HG03108 (cell line): ENCODE measurements around the gene MCRIP1.

Experiments used
- ATAC-seq: cut with Tn5 transposase; IDR thresholded peaks from one replicate; pipeline ENCODE4 v1.9.1; 2021; ENCODE audit warnings: moderate library complexity; ENCODE audit not compliant: unreplicated experiment

MCRIP1 gene, protein sequence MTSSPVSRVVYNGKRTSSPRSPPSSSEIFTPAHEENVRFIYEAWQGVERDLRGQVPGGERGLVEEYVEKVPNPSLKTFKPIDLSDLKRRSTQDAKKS

DNA sequence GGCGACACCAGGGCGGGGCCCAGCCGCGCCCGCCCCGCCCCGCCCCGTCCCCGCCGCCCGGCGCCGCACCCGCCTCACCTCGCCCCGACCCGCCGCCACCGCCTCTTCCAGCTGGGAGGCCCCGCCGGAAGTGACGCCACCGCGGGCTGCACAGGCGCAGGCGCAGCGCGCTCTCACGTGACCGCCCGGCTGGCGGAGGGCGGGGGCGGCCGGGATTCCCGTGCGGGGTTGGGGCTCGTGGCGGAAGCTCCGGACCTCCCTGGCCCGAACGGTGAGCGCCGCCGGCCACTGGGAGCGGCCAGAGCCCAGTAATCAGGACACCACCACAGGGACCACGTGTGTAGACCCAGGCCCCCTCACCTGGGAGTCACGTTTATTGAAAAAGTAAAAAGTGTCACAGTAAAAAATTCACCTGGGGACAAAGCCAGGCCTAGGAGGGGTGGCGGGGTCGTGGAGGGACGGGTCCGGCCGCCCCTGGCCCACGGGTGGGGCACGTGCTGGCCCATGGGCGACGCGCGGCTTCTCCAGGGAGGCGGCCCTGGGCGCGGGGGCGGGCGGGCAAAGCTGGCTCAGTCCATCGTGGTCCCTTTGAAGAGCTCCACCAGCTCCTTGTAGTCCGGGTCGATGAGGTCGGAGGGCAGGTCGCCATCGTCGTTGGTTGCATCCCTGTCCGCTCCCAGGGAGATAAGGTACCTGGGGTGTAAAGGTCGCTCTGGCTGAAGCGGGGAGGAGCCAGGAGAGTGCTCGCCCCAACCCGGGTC, at the start of gene MCRIP1:
Gene MCRIP1 (minus strand): TSS at position 132 of the 761 bp plus-strand sequence. CDS start 8,785 bp downstream, outside the sequence.
- ATAC-seq, result no peak

DNA sequence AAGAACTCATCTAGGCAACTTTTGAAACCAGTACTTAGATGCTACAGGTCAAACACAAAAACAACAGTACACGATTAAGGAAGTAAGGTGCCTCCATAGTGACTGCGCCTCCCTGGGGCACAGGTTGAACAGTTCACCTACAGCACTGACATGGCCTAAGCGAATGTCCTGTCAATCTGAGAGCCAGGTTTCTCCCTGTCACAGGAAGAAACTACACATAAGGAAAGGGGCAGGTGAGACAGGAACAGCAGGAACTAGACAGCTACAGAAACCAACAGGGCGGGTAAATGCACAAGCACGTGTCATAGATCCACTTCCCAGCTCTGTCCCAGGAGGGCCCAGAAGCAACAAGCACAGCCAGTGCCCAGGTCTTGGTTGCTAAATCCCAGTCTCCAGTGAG, 46.0 kb upstream of the MCRIP1 start:
- ATAC-seq, result no peak

DNA sequence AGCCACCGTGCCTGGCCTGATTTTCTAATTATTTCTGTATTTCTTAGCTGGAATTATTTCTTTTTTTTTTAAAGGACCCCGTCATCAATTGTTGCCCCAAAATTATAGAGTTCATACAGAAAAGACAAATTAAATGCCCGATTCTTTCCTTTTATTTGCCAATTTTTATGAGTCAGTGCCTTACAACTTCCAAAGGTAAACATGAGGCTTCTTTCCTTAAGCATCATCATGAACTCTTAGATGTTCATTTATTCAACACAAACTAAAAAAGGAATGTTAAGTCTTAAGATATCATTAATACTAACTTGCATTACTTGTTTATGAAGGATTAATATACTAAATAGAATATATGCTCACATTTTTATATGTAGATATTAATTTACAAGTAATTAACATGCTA, 45.2 kb upstream of the MCRIP1 start:
- no peak for ATAC-seq

DNA sequence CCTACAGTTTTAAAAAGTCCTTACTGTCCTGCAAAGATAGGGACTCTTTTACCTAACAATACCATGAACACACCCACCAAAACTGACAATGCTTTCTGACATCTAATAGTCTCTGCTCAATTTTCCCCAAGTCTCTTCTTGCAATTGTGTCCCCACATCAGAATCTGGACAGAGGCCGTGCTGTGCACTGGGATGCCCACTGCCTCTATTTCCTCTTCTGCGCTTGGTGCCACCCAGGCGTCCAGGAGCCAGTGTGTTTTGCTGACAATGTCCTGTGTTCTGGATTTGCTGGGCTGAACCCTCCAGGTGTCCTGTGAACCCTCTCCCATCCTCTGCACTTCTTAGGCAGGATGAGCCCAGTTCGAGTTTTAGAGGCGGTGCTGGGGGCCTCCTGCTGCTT, 44.5 kb upstream of the MCRIP1 start:
- no peak for ATAC-seq

DNA sequence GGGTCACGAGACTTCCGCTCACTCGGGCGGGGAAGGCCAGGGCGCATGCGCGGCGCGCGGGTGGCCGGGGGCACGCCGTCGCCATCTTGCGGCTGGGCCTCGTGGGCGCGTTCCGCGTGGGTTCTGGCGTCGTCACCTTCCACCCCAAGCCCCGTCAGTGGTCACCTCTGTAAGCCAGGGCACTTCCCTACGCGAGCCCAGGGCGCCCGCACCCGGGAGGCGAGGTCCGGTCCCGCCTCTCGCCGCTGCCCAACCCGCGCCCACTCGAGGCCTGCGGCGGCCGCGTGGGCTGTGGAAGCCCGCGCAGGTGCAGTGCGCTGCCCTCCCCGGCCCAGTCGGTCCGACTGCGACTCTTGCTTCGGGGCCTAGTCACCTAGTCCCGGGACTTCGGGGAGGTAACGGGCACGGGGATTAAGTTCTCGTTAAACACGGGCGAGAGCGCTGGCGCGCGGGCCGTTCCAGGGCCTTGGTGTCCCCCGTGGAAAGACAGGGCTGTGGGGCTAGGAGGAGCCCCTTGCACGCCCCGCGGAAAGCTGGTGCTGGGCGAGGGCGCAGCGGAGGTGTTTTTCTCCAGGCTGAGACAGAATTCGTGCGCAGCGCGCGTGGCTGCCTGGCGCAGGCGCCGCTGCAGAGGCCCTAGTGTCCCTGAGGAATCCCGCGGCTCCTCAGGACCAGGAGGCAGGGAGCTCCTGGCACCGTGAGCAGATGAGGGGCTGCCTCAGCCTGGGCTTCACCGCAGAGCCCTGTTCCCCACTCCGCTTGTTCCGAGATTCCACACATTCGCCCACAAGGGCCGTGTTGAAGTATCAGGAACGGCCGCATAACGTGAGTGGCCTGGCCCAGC, 38.5 kb upstream of the MCRIP1 start:
- ATAC-seq, result no peak

DNA sequence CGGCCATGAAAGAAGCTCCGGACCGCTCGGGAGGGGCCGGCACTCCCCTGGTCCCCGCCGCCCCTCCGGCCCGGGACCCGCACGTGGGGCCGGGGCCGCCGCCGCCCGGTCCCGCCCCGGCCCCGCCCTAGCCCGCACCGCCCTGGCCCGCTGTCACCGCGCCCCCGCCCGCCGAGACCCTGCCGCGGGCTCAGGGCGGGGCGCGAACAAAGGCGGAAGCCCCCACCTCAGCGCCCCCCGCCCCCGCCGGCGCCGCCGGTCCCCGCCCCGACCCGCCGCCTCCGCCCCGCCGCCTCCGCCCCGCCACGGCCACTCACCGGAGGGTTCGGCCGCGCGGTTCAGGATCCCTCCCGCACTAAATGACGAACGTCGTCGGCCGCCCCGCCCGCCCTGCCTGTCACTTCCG, 37.9 kb upstream of the MCRIP1 start, which contains the start of gene ARHGDIA:
Gene ARHGDIA (minus strand): TSS at position 357 of the 406 bp plus-strand sequence. CDS start 1,407 bp downstream, outside the sequence.
- no peak for ATAC-seq

DNA sequence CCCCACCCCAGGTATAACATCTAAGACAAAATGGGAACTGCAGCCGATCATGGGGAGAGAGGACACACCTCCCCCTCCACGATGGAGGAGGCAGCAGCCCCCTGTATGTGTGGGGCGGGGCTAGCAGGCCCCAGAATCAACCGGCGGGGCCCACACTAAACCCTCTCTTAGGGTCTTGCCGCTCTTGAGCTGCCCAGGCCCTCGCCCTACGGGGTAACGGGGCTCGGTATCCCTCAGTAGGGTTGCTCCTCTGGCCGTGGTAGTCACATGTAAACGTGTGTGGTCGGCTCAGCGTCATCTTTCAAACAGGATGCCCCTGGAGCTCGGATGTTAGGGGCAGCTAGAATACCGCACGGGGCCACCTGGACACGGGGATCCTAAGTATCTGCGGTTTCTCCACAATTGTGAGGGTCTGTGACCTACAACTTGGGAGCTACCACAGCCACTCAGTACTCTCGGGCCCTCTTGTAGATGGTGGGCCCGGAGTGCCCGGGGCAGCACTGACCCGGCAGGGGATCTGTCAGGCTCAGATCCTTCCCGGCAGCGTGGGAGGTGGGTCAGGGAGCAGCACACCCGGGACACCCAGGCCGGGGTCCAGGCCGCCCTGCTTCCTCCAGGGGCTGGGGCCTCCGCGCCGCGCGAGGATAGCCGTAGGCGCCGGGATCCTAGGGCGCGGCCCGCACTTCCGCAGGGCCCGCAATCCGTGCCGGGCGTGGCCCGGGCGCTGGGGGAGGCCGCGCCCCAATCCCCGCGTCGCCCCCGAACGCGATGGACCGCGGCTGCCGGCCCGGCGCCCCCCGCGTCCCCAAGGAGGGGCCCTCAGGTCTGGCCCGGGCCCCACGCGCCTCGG, 37.3 kb upstream of the MCRIP1 start:
- no peak for ATAC-seq

DNA sequence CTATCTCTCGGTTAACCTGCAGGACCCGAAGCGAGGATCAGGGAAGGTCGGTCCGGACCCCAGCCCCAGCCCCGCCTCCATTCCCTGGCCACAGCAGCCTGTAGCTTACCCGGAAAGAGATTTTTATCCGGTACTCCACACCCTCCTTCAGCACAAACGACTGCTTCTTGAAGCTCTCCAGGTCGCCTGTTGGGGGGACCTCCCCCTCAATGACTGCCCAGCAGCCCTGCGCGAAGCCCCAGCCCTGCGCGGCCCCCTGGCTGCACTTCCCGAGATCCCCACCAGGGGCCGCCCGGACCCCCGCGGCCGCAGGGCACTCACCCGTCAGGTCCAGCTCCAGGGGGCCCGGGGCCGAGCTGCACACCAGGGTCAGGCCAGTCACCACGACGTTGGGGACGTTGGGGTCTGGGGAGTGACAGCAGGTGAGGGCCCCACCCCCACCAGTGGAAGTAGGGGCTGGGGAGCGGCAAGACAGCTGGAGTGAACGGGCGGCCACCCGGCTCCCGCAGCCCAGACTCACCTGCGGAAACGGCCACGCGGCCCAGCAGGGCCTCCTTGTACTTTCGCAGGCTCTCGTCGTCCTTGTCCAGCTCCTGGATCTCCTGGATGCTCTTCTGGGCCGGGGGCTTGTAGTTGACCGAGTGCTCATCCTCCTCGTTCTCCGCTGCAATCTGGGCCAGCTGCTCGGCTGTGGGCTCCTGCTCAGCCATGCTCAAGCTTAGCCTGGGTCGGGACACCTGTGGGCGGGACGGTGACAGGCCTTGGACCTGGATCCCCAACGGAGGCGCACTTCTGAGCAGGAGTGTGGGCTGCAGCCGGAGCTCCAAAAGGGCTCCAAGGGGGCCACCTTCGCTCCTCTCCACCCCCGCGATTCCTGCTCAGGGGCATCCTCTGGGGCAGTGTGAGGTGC, 36.4 kb upstream of the MCRIP1 start:
- ATAC-seq, result no peak

DNA sequence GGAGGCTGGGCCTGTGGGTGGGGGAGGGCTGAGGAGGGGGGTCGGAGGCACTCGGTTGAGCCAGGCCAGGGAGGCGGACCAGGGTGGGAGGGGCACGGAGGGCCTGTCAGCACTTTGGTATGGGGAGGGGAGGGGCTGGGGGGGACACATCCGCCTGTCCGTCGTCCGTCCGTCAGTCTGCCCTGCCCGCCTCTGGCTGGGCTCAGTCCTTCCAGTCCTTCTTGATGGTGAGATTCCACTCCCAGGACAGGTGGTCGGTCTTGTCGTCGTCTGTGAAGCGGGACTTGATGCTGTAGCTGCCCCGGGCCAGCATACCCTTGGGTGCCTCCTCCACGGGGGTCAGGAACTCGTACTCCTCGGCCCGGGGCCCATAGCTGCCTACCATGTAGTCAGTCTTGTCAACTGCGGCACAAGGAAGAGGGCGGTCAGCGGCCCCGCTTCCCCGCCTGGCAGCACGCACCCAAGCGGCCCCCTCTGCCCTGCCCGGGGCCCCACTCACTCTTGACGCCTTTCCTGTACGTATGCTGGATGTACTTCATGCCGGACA, 35.7 kb upstream of the MCRIP1 start:
- no peak for ATAC-seq

DNA sequence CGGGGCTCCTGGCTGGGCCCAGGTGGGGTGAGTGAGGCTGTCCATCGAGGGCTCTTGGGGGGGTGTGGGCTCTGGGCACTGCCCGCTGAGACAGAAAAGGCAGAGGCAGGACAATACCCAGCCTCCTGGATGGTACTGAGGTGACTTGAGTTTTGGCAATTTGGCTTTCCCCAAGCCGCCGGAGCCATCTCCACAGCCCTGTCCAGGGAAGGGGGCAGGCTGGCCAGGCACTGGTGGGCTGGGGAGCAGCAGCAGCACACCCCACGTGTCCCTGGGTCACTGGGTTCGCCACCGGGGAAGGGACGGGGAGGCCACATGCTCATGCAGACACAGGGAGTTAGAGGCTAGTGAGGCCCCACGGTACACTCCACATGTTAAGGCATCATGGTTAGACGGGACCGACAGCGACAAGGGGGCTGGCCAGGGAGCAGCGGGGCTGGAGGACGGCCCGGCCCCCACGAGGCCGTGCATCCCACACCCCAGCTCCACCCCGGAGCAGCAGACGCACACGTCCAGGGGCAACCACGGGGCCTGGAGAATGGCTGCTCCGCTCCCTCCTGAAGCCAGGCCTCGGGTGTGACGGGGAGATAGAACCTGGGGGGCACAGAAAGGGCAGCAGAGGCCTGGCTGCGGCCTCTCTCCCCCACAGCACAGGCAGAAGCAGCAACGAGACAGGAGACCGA, 35.0 kb upstream of the MCRIP1 start:
- ATAC-seq, result no peak

DNA sequence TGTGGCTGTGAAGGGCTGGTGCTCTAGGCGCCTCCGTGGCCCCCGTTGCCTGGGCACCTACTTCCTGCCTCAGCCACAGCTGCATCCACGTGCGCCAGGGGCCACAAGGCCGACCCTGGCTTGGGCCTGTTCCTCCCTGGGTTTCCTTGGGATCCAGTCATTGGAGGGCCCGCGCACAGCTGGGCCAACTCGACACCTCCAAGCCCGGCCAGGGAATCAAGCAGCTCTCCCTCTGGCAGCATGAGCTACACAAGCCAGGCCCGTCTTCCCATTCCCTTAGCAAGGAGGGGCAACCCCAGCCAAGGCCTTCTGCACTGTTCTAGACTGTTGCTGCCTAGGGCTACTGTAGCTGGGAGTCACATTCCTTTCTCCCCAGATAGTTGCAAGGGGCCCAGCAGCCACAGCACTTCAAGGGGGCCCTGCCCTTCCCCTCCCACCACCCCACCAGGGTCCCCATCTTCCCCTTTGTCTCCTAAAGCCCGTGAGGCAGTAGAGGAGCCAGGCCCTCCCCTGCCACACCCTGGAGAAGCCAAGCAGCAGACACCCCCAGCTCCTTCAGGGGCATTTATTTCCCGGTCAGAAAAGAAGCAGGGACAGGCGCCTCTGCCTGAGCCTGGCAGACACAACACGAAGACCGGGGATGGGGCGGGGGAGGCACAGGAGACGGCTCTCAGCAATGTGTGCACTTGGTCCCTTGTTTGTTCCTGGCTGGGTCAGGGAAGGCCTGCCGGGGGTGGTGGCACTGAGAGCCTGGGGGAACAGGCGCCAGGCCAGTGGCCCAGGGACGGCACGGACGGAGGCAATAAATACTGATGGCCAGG, 34.3 kb upstream of the MCRIP1 start:
- ATAC-seq, result no peak

DNA sequence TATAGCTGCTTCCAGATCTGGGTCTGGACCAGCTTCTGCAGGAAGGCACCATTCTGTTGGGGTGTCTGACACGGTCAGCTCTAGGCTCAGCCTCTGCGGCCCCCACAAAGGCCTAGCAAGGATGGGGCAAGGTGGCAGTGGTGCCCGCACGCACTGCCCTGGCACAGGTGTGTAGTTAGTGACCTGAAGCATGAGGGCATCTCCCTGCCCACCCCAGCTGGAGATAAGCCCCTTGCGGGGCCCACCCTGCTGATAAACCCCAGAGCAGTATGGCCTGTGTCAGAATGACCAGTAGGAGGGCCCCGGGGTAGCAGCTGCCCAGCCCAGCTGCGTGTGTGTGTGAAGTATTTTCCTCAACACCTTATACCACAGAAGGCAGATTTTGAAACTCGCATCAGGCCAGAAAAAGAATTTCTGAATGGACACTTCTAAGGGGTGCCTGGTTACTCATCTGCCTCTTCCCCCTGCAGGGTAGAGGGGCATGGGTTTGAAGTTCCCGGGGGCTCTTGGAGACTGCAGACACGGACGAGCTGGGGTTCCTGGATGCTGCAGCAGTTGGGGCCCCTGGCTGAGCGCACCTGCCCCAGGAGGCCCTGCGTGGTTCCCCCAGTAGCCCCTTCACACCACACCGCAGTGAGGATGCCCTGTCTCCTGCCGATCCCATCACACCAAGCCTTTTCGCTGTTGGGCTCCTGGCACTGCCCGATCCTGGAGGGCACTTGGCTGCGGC, 33.5 kb upstream of the MCRIP1 start:
- ATAC-seq, result no peak

DNA sequence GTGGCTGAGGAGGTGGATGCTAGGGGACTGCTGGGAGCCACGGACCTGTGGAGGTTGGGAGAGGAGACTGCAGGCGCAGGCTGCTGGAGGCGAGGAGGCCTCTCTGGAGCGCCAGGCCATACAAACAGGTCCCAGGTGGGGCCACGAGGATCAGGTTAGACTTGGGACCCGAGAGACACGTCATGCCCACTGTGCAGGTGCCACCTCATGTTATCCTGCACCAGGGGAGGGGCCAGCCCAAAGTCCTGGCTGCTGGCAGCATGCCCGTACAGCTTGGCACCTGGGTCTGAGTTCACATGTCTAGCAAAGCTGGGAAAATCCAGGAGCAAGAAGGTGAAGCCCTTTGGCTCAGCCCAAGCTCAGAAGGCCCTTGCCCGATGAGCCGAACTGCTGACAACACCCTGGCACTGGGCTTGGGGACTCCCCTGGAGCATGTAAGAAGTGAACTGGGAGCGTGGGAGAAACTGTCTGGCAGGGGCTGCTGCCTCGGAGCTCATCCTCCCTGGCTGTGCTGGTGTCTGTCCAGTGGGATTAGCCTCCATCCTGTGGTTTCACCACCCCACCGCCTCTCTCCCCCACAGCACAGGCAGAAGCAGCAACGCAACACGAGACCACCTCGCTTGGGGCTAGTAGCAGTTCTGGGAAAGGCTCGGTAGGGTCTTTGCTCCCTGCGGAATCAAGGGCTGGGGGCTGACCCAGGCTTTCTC, 32.8 kb upstream of the MCRIP1 start:
- ATAC-seq, result no peak

DNA sequence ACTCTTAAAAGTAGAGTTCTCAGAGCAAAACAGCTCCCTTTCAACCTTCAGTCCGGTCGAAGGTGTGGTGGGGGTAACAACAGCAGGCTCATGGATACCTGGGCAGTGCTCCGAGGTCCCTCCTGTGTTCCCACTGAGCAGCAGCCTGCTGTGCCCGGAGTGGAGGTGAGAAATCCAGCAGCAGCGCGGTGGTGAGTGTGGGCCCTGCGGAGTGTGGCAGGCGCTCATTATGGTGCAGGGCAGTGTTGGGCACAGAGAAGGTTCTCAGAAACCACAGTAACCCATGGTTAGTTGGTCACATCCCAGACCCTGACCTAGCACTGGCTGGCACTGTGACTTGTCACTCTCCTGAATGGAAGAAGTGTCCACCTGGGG, 32.3 kb upstream of the MCRIP1 start:
- ATAC-seq, result no peak

DNA sequence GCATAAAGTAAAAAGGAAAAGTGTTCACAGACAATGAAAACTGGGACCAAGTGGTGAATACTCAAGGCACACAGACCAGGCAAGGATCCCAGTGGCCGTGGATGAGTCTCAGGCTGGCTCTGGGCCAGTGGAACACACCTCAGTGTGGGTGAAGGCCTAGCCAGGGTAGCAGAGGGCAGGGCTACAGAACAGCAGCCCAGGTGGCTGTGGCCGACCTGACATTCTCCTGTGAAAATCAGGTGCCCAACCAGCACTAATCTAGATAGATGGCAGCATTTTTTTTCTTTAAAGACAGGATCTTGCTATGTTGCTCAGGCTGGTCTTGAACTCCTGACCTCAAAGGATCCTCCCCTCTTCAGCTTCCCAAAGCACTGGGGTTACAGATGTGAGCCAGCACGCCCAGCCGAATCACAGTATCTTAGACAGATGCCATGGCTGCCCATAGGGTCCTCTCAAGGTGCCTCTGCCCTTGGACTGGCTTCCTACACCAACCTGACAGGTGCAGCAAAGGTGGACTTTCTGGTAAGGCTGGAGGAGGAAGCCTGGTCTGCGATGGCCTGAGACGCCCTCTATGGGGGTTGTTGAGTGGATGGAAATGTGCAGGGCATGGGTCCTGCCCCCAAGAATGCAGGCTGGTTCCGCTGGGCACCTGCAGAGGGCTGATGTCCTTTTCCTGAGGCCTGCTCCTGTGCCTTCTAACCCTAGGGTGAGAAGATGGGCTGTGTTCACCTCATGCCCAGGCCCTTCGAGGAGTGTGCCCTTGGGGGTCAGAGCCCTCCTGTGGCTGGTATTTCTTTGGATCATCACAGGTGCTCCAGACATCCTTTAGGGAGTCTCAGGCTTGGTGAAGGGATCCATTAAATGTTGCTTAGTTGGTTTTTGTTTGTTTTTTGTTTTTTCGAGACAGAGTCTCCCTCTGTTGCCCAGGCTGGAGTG, 31.0 kb upstream of the MCRIP1 start:
- ATAC-seq, result no peak

DNA sequence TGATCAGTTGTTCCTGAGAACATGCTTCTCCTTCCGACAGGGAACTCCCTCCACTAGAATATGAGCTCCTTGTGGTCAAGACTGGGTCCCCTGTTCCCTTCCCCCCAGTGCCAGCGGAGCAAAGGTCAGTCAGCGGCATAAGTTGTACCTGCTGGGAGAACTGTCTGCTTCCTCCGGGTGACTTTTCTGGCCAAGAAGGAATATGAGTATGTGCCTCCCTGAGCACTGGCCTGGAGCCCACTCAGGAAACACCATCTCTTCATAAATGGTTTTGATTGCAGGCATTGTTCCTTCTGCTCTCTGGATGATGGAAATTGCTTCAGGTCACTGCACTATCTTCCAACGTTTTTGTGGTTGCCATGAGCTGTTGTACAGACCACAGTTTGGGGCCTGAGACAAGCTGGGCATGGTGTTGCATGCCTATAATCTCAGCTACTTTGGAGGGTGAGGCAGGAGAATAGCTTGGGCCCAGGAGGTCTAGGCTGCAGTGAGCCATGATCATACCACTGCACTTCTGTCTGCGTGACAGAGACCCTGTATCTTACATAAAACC, 30.1 kb upstream of the MCRIP1 start:
- ATAC-seq, result no peak
